ENCODE data around the gene AMN1.
"Not testable (repeated sequence)": the region's sequence is repeated elsewhere in the genome, so short reads cannot be mapped to it uniquely, and the experiment has no call there.

Gene AMN1

DNA sequence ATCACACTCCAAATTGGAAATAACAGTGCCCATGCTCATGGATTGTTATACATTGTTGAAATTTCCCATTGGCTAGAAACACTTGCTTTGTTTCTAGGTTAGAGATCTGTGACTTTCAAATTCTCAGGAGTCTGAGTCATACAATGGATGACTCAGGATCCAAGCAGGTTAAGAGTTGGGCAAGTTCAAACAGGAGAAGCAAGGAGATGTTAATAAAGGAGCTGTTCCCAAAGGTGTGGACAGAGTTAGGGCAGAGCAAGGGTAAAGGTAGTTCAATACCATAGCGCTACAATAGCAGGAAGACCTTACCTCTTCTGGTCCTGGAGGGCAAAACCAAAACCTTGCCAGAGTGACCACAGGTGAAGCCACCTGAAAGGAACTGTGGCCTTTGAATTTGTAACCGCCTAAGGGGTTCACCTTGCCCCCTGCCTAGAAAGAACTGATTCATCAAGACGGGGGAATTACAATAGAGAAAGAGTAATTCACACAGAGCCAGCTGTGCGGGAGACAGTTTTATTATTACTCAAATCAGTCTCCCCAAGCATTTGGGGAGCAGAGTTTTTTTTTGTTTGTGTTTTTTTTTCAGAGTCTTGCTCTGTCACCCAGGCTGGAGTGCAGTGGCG, 4.2 kb upstream of the AMN1 start:
- DNase-seq, result peak; percentile 35

DNA sequence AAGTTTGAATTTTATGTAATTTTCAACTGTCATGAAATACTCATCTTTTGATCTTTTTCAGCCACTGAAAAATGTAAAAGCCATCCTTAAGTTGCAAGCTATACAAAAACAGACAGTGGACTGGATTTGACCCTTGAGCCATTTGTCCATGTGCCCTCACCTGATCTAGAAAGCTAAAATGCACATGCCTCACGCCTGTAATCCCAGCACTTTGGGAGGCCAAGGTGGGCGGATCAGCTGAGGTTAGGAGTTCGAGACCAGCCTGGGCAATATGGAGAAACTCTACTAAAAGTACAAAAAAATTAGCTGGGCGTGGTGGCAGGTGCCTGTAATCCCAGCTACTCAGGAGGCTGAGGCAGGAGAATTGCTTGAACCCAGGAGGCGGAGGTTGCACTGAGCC, 2.4 kb upstream of the AMN1 start:
- DNase-seq, result not testable (repeated sequence)

DNA sequence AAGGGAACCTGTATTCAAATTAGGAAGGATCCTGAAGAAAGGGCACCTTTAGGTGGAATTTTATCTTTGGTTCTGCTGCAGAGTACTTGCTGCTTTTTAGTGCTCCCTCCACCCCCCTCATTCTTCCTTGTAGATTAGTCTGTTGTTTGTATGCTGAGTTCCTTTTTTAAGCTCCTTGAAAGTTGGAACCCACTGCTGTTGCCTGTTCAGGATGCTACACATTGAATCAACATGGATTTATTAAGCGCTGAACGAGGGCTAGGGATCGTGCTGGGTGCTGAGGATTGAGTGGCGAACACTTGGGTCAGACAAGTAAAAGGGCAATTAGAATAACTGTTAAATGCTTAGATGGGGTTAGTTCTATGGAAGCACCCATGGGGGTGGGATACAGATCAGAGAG, 884 bp upstream of the AMN1 start:
- no peak for DNase-seq

DNA sequence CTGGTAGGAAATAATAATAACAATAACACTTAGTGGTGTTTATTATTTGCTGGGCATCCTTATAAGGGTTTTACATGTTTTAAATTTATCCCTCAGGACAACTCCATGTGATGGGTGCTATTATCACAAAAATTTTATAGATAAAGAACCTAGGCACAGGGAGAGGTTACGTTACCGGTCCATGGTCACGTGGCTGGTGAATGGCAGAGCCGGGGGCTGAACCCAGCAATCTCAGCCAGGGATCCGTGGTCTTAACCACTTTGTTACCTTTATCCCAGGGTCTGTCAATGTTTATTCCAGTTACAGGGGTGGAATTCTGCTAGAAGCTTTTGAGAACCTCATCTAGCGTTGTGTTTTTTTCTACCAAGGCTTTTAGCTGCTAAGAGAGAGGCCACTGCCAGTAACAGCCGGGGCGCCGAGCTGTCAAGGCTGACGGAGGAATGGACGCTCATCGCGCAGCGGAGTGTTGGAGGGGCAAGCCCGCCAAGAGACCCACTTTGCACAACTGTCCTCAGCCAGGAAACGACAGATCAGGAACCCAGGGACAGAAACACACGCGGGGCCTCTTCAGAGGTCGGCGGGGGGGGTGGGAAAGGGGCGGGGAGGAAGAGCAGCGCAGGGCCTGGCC, 418 bp downstream of the AMN1 start:
- DNase-seq, result no peak

DNA sequence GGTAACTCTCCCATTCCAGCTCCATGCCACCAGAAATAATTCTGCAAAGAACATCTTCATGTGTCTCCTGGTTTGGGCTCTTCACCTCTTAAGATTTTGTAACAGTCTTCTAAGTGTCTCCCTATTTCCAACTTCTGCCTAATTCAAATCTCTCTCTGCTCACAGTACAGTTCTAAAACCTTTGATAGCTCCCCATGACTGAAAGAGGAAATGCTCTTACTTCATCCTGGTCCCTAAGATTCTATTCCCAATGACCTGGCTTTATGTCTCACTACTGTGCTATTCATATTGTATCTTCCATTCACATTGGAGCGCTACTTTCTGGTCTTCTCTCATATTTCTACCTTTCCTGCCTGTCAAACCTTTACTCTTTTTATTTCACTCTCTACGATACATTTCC, 1.6 kb downstream of the AMN1 start:
- no peak for DNase-seq

DNA sequence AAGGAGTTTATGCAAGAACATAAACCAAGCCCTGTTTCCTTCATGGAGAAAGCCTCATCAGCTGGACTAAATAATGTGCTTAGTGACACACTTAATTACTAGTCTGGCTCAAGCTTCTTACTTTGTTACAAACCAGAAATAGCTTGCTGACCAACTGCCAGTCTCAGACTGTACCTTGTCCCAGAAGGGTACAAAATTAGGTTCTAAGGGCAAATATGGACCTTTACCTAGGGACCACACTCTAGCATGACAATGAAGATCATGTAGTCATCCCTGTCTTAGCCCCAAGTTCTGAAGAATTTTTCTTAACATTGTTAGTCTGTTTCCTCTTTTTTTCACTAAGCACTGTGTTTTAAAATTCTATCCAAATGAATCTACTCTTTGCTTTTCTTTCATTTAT, 2.2 kb downstream of the AMN1 start:
- DNase-seq, result no peak

DNA sequence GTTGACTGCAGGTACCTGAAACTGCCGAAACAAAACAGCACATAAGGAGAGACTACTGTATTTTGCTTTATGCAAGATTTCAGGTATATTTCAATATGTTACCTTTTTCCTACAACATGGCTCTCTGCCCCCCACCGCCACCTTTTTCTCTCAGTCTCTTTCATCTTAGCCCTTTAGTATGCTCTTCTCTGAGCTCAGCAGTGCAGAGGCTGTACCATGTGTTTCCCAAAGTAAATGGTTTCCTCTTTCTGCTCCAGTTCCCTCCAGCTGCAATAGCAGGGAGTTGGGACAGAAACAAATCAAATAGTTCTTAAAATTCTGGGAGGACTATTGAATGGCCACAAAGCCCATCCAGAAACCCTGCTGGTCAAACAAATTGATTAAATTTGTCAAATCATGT, 4.3 kb downstream of the AMN1 start:
- DNase-seq, result no peak

DNA sequence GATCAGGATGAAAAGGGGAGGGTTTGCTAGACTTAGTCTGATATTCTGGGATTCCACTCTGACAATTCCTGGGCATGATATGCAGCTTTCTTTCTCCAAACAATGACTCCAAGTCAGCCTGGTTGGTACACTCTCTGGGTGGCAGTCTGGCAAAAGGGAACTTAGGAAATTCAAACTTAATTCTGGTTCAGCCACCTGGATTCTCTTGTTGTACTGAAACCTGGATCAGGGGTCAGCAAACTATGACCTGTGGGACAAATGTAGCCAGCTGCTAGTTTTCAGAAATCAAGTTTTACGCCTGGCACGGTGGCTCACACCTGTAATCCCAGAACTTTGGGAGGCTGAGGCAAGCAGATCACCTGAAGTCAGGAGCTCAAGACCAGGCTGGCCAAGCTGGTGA, 6.2 kb downstream of the AMN1 start:
- no peak for DNase-seq

DNA sequence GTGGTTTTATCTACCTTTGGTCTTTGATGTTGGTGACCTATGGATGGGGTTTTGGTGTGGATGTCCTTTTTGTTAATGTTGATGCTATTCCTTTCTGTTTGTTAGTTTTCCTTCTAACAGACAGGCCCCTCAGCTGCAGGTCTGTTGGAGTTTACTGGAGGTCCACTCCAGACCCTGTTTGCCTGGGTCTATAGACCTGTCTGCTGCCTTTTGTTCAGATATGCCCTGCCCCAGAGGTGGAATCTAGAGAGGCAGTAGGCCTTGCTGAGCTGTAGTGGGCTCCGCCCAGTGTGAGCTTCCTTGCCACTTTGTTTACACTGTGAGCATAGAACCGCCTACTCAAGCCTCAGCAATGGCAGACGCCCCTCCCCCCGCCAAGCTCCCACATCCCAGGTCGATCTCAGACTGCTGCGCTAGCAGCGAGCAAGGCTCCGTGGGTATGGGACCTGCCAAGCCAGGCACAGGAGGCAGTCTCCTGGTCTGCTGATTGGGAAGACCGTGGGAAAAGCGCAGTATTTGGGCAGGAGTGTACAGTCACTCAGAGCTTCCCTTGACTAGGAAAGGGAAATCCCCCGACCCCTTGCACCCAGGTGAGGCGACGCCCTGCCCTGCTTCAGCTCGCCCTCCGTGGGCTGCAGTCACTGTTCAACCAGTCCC, 10.2 kb downstream of the AMN1 start:
- not testable (repeated sequence) for DNase-seq

DNA sequence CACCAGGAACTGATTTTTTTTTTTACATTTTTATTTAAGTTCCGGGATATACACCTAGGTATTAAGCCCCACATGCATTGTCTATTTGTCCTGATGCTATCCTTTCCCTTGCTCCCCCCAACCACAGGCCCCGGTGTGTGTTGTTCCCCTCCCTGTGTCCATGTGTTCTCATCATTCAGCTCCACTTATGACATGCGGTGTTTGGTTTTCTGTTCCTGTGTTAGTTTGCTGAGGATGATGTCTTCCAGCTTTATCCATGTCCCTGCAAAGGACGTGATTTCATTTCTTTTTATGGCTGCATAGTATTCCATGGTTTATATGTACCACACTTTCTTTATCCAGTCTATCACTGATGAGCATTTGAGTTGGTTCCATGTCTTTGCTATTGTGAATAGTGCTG, 11.8 kb downstream of the AMN1 start:
- not testable (repeated sequence) for DNase-seq

DNA sequence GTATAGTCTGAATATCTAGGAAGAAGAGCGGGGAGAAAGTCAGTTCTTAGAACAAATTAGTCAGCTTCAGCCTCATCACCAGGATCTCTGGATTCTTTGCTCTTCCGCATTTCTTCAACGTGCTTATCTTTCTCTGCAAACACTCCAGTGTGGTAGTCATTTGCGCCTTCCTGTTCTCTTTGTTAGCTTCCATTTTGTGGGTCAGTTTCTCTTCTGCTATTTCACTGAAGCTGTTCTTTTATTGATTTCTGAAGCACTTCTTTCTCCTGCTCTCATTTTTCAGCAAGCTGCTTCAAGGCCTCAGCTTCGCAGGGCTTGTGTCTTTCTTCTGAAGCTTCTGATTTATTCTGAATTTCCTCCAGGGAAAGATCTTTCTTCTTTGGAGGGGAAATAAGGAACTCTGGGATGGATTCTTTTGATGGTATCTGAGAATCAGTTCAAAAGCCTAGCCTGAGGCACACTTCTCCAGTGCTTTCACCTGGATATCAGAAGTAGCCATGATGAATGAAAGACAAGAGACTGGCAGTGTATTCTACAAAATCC, 13.5 kb downstream of the AMN1 start:
- no peak for DNase-seq

DNA sequence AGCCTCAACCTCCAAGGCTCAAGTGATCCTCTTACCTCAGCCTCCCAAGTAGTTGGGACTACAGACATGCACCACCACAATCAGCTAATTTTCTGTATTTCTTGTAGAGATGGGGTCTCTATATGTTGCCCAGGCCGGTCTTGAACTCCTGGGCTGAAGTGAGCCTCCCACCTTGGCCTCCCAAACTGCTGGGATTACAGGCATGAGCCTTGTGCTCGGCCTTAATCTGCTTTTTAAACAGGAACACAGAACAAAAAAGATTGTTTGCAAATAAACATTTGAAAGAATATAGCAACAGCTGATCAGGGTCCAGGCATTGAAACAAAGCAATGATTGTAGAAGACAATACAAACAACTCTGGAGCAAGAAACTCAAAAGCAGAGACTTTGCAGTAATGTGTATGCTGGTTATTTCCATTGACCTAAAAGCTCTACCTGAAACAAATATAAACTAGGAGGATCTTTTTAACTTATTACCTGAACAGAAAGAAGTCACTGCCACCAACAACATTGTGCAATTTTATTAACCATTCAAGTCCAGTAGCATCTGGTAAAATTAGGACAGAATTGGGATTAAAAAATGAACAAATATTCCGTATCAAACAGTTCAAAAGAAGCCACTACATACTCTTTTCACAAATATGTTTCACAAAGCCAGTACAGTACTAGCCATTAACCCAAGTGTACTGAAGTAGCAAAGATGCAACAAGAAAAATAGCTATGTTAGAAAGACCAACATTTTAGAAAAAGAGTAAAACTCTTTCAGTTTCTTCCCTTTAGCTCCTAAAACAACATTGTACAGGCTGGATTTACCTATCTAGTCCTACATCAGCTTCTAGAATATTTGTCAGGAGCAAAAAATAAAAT, 14.2 kb downstream of the AMN1 start:
- DNase-seq, result no peak

DNA sequence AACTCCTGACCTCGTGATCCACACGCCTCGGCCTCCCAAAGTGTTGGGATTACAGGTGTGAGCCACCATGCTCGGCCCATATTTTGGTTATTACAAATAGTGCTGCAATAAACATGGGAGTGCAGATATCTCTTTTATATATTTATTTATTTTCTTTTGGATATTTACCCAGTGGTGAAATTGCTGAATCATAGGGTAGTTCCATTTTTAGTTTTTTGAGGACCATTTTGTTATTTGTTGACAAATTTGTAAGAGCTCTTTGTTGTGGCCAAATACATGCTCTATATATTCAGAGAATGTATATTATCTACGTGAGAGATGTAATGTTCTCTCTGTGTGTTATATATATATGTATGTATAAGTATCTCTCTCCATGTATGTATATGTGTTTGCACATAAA, 15.9 kb downstream of the AMN1 start:
- no peak for DNase-seq

DNA sequence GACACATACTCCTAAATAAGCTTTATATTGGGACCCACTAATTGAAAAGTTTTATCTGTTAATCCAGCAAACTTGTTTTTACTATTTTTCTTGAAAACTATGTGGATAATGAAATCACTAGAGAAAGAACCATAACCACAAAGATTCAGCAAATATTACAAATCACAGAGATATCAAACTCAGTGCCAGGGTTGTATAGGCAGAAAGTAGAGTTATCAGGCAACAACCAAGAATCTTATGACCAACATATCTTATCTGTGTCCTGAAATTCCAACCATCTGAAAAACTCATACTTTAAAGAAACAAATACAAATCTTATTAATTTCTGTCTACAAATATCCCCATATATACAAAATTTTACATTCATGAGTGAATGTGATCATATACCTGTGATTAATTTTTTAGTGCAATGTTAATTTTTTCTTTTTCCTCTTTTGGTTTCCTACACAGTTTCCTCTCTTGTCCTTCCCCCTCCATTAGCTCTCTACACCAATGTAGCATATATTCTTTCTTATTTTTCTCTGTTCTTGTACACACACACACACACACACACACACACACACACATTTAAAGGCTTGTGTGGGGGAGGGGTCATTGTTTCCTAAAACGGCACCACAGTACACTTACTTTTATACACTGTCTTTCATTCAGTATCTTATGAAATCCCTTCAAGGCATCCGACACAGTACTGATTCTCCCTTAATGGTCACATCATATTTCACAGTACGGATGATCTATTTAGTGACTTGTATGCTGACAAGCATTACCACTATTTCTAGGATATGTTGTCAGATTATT, 18.6 kb downstream of the AMN1 start:
- DNase-seq, result no peak

DNA sequence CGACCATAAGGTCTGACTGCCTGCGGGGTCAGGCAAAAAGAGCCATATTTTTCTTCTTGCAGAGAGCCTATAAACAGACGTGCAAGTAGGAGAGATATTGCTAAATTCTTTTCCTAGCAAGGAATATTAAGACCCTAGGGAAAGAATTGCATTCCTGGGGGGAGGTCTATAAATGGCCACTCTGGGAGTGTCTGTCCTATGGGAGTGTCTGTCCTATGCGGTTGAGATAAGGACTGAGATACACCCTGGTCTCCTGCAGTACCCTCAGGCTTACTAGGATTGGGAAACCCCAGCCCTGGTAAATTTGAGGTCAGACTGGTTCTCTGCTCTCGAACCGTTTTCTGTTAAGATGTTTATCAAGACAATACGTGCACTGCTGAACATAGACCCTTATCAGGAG, 20.7 kb downstream of the AMN1 start:
- not testable (repeated sequence) for DNase-seq

DNA sequence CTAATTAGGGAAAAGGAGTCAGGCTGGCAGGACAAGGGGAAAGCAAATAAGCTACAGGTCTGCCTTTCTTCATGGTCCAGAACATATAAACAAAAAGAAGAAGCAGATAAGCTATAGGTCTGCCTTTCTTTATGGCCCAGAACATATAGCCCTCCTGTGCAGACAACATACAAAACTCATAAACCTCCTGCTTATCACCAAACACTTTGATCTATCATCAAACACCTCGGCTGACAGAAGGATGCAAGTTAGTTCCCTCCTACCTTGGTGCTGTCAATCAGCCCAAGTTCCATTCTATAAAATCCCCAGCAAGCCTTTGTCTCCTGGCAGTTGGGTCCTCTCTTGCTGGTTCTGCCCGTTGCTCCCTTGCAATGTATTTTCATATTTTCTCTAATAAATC, 23.2 kb downstream of the AMN1 start:
- DNase-seq, result no peak

DNA sequence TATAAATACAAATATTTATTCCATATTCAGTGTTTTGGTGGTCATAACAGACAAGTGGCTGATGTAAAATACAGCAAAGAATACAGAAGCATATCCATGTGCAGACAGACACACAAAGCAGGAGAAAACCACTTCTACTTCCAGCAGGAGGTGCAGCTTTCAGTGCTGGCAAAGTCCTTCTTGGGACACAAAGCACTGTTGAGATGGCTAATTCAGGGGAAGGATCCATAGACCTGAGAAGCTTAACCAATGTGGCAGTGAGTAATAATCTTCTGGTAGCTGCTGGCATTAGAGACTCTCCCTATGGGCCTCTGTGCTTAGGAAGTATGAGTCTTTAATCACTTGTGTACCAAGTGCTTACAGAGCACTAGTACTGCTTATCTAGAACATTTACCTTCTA, 26.8 kb downstream of the AMN1 start:
- DNase-seq, result no peak

DNA sequence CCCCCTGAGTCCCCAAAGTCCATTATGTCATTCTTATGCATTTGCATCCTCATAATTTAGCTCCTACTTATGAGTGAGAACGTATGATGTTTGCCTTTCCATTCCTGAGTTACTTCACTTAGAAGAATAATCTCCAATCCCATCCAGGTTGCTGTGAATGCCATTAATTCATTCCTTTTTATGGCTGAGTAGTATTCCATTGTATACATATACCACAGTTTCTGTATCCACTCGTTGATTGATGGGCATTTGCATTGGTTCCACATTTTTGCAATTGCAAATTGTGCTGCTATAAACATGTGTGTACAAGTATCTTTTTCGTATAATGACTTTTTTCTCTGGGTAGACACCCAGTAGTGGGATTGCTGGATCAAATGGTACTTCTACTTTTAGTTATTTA, 38.9 kb downstream of the AMN1 start:
- not testable (repeated sequence) for DNase-seq

DNA sequence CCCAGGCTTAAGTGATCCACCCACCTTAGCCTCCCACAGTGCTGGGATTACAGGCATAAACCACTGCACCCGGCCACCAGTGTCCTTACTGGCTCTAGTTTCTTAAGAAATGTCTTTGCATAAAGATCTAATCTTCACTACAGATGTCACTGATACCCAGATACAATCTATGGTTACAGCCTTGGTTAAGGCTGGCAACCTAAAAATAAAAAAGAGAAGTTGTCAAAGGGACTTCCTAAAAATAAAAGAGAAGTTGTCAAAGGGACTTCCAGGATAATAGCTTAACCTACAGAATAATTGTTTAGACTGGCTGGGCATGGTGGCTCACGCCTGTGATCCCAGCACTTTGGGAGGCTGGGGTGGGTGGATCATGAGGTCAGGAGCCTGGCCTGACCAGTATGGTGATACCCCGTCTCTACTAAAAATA, 41.7 kb downstream of the AMN1 start:
- no peak for DNase-seq

DNA sequence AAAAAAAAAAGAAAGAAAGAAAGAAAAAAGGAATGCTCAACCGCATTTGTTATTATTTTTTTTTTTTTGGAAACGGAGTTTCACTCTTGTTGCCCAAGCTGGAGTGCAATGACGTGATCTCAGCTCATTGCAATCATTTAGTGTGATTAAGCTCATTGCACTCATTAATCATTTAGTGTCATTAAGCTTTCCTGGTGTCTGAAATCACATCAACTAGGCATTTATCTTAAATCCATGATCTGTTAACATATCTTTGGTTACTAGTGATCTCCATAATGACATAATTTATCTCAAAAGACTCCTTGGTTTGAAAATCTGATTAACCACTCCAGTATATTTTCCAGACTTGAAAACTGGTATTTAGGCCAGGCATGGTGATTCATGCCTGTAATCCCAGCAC, 43.0 kb downstream of the AMN1 start:
- DNase-seq, result no peak

DNA sequence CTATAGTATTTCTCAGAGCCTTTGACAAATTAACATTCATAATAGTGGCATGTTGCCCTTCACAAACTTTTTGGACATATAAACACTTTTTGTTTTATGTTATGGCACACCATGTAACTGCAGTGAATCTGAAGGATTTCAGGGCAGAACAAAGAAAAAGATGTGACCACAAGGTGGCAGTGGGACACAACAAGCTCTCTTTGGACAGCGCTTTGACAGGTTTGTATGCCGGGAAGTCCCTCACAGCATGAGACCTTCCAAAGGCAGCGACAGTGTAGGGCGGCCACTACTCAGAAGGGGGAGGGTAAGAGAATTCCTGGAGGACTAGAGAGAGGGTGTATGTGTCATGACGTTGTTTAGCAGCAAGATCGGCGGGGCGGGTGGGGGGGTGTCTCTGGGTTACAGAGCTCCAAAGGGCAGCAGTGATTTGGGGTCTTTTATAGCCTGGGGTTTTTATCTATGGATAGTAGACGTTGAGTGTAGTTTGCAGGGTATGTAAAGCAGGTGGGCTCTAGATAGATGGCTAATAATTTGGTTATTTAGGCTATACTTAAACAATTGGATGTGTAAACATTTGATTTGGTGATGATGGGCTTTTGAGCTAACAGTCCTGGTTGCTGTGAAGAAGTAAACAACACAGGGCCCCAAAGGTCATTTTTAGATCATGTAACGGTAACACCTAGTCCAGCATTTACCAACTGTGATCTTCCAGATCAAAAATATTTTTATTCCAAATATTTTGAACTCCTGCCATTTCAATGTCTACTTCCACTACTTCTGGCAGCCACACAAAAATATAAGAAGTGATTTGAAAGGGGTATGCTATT, 46.5 kb downstream of the AMN1 start:
- peak; percentile 85 for DNase-seq

DNA sequence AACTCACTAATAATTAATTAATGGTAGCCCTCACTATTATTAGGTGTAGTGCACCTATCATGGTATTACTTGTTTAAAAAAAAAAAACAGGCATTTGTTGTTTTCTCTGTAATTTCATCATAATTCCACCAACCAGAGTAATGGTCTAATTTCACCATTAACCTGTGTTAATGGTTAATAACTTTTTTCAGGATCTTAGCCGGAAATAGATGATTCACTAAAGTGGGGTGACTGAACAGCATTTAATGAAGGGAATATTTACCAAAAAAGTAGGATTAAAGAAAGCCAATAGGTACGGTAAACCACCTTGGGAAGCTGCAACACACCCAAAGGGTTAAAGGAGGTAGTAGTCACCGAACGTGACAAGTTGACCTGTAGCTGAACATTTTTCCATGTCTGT, 56.3 kb downstream of the AMN1 start:
- no peak for DNase-seq
